GM18498 (cell line): ENCODE results near the gene ZFP36L1.

Experiments
- ATAC-seq: cut with Tn5 transposase; IDR thresholded peaks from one replicate; pipeline ENCODE4 v1.9.1; 2021; ENCODE audit warnings: mild to moderate bottlenecking, moderate library complexity; ENCODE audit not compliant: unreplicated experiment

The ZFP36L1 gene

DNA sequence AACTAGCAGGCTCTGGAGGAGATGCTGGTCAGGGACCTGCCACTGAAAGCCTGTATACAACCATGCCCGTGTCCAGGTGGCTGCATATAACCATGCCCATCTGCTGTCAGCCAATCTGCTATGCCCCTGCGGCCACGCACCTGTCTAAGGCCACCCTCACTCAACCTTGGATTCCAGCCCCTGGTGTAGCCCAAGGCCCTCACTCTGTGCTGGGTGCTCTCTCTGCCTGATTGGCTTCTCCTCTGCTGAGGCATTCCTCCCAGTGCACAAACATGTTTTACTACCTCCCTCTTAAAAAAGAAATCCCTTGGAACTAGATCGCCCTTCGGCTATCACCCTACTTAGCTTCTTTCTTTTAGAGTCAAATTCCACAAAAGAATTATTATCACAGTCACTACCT lies 45.5 kb downstream of the ZFP36L1 start:
- no peak for ATAC-seq

GRCh38 chr14:68744613-68745012 lies 48.3 kb downstream of the ZFP36L1 start:
- ATAC-seq, result no peak

GRCh38 chr14:68741839-68742470 lies 50.9 kb downstream of the ZFP36L1 start:
- peak; percentile 81 for ATAC-seq

DNA sequence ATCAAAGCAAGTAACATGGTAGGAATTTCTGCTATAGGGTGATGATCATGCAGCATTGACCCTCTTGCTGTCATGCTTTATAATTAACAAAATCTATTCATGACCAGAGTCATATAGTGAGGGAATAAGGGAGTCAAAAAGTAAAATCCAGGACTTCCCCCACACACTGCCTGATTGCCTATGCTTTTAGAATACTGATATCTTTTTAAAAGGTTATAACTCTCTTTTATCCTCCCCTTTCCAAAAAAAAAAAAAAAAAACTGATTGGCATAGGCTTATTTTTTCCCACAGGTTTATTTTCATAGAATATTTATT lies 51.4 kb downstream of the ZFP36L1 start:
- no peak for ATAC-seq

DNA sequence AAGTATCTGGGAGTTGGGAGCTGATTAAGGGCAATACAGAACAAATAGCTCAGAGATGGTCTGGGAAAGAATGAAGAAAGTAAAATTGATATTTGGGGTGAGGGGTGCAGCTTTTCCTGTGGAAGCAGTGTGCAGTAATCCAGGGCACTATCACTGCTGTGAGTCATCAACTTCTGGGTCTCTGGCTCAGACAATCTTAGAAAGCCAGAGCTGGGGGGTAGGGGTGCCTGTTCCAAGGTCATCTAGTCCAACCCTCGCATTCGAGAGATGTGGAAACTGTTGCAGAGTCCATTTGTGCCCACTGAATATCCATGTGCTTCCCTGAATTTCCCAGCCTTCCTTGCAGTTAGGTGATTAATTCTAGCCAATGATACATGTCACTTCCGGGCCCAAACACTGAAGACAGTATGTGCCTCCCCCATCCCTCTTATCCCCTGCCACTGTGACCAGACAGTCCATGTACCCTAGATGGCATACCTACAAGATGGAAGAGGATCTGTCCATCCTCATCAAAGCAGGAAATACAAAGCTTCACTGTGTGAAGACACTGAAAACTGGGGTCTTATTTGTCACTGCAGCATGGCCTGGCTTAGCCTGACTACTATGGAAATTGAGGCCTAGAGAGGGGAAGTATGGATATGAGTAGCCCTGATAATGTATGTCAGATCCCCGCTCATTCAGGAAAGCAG lies 51.9 kb downstream of the ZFP36L1 start:
- ATAC-seq, result no peak

DNA sequence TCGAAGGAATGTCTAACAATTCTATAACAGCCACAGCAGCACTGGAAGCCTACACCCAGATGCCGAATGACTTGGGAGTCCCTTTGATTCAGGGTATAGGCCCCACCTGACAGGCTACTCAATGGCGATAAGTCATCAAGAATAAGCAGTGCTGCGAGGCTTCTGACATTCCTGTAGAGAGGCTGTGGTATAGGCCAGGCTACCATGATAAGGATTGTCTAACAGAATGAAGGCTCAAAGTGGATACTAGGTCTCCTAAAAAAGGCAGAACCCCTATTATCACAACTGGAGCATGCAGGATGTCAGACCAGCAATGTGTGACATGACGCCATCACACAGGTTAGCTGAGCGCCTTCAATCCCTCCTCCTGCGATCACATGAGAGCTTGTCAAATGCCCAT lies 53.2 kb downstream of the ZFP36L1 start:
- ATAC-seq, result no peak

DNA sequence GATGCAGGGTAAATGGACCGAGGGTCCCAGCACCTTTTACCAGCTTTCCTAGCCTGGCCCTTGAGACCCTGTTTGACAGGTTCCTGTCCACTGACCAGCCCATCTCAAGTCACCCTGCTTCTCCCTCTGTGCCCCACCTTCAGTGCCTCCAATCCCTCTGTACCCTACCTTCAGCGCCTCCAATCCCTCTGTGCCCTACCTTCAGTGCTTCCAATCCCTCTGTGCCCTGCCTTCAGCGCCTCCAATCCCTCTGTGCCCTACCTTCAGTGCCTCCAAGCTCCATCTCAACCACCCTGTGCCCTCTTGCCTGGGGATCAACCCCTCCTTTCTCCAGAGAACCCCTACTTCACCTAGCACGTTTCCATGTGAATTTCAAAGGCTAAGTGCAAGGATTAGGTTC lies 54.3 kb downstream of the ZFP36L1 start:
- ATAC-seq, result no peak
